ENCODE results near the gene CCDC14.
"Not testable (repeated sequence)": the region's sequence is repeated elsewhere in the genome, so short reads cannot be mapped to it uniquely, and the experiment has no call there.

CCDC14 gene

GRCh38 chr3:123960781-123961507 is at the start of gene CCDC14:
CCDC14 (minus strand) TSS chr3:123961229; CDS start chr3:123961173, 56 bp downstream.
- peak; percentile 39 to 59 (median 54) for DNase-seq

GRCh38 chr3:124008321-124008720 is 47.3 kb upstream of the CCDC14 start:
- not testable (repeated sequence) for DNase-seq

GRCh38 chr3:124007186-124007585 is 46.2 kb upstream of the CCDC14 start:
- DNase-seq, result no peak

- DNase-seq, result not testable (repeated sequence)
These were observed 41.5 kb upstream of the CCDC14 start for GRCh38 chr3:124002405-124003079.

GRCh38 chr3:124001366-124001765 is 40.3 kb upstream of the CCDC14 start:
- DNase-seq, result not testable (repeated sequence)

- DNase-seq, result no peak
These were observed 36.5 kb upstream of the CCDC14 start for GRCh38 chr3:123997543-123997942.

GRCh38 chr3:123993818-123994217 is 32.8 kb upstream of the CCDC14 start:
- no peak for DNase-seq

GRCh38 chr3:123991730-123992588 is 30.9 kb upstream of the CCDC14 start, which contains the start of gene ROPN1:
ROPN1 (minus strand) TSS chr3:123992124; CDS start chr3:123980481, 11,643 bp downstream.
- not testable (repeated sequence) for DNase-seq

GRCh38 chr3:123986427-123986826 is 25.4 kb upstream of the CCDC14 start:
- DNase-seq, result no peak

GRCh38 chr3:123984957-123985356 is 23.9 kb upstream of the CCDC14 start:
- no peak for DNase-seq

- no peak for DNase-seq
These were observed 23.3 kb upstream of the CCDC14 start for GRCh38 chr3:123984350-123984749.

- not testable (repeated sequence) for DNase-seq
These were observed 20.3 kb upstream of the CCDC14 start for GRCh38 chr3:123981317-123981716.

GRCh38 chr3:123980539-123980938 is 19.5 kb upstream of the CCDC14 start:
- no peak for DNase-seq

GRCh38 chr3:123979525-123980501 is 18.8 kb upstream of the CCDC14 start:
- not testable (repeated sequence) for DNase-seq

- DNase-seq, result not testable (repeated sequence)
These were observed 15.9 kb upstream of the CCDC14 start for GRCh38 chr3:123976904-123977303.

- not testable (repeated sequence) for DNase-seq
These were observed 15.3 kb upstream of the CCDC14 start for GRCh38 chr3:123976181-123976898.

- DNase-seq, result not testable (repeated sequence)
These were observed 14.0 kb upstream of the CCDC14 start for GRCh38 chr3:123975030-123975429.

- DNase-seq, result no peak
These were observed 10.4 kb upstream of the CCDC14 start for GRCh38 chr3:123971406-123971805.

- DNase-seq, result not testable (repeated sequence)
These were observed 6.2 kb upstream of the CCDC14 start for GRCh38 chr3:123967260-123967659.

GRCh38 chr3:123966799-123967198 is 5.8 kb upstream of the CCDC14 start:
- not testable (repeated sequence) for DNase-seq

- DNase-seq, result not testable (repeated sequence)
These were observed 3.8 kb upstream of the CCDC14 start for GRCh38 chr3:123964793-123965192.
